GM21619 (cell line): Measurements from ENCODE around the gene SETD9.

Experiments used
- ATAC-seq: cut with Tn5 transposase; IDR thresholded peaks from one replicate; pipeline ENCODE4 v1.9.1; 2021; ENCODE audit not compliant: unreplicated experiment

Gene SETD9, protein sequence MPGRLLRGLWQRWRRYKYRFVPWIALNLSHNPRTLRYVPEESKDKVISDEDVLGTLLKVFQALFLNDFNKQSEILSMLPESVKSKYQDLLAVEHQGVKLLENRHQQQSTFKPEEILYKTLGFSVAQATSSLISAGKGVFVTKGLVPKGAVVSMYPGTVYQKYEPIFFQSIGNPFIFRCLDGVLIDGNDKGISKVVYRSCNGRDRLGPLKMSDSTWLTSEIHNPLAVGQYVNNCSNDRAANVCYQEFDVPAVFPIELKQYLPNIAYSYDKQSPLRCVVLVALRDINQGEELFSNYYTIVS

DNA sequence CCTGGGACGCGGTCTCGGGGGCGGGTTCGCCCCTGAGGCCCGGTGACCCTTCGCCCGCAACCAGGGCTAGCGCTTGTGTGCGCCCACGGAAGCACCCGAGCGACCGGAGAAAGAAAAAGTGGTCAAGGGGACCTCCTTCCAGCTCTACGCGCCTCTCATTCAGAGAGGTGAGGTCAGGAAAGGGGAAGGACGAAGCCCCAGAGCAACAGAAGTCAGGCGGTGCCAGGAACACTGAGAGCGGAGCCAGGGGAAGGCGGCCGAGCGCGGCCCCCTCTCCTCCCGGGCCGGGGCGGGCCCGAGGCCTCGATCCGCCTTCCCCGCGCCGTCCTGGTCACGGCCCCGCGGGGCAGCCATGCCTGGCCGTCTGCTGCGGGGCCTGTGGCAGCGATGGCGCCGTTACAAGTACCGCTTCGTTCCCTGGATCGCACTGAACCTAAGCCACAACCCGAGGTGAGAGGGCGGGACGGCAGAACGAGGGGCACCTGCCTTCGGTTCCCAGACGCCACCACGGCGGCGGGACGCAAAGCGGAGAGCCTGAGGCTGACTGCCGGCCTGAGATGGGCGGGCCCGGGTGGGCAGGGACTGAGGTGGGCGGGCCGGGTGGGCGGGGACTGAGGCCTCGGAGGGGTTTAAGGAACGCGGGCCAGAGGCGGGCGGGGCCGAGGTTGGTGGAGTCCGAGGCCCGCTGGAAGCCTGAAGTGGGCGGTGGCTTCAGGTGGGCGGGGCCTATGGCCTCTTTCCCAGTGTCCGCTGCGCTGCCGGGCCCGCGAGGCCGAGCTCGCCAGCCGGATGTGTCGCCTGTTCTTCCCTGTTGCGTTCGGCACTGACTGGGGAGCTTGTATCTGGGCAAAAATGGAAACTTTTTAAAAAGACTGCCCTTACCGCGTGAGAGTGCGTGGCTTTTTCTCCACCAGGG, at the start of gene SETD9:
Gene SETD9, plus strand, starts transcription at position 303 of the 916 bp plus-strand sequence. Its CDS starts 50 bp downstream, at position 353.
- ATAC-seq, result peak; percentile 90

DNA sequence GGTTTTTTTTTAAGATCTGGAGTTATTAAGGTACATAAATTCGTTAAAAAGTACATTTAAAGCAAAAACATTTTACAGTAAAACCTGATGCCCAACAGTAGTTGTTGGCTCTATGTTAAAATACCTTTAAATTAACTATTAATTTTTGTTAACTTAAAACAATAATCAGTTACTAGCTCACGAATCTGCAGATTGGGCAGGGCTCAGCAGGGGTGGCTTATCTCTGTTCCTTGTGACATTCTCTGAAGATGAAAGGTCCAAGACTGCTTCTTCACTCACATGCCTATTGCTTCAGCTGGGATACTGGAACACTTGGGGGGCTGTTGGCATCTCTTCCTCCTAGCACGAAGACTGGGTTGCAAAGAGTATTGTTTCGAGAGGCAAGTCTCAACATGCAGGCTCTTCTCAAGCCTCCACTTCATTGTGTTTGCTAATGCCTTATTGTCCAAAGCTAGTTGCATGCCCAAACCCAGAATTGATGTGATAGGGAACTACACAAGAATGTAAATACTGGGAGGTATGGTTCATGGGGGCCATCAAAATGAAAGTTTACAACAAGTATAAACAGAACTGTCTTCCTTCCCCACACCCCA, 47.4 kb upstream of the SETD9 start:
- no peak for ATAC-seq

DNA sequence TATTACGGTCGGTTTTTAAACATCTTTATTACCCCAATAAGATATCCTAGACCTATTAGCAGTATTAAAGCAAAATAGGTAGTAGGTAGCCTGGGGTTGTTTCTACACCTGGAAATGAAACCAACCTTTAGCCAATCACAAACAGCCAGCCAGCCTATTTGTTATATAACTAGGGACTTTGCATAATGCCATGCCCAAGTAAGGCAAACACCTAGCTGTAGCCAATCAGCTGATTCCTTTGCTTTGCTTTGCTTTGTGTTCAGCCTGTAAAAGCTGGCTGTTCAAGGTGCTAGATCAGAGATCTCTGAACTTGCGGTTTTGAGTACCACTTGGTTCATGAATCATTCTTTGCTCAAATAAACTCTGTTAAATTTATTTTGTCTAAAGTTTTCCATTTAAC, 46.5 kb upstream of the SETD9 start:
- no peak for ATAC-seq

DNA sequence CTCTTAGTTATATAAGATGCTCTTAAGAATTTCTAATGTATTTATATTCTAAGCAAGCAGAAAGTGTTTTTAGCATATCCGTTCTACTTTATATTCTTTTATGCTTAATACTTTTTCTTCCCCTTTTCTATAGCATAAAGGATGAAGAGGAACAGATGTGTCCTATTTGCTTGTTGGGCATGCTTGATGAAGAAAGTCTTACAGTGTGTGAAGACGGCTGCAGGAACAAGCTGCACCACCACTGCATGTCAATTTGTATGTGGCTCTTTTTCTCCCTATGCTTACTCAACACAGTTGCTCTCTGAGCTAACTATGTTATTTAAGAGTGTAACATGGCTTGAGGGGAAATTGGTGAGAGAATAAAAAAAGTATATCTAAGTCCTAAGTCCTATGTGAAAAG, 37.6 kb upstream of the SETD9 start:
- no peak for ATAC-seq

DNA sequence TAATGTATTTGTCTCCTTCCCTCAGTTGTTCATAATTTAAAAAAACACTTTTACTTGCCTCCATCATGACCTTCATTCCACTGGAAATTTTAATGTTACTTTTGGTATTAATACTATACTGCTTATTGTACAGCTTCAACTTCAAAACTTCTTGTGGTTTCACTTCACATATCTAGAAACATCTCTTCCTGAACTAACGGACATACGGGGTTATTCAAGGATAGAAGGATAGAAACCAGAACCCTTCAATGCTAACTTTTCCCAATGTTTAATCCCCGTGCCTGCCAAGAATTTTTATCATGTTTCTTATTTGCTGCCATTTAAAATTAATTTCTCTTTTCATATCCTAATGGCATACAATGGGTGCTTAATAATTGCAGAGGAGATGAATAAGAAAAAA, 36.3 kb upstream of the SETD9 start:
- ATAC-seq, result no peak

DNA sequence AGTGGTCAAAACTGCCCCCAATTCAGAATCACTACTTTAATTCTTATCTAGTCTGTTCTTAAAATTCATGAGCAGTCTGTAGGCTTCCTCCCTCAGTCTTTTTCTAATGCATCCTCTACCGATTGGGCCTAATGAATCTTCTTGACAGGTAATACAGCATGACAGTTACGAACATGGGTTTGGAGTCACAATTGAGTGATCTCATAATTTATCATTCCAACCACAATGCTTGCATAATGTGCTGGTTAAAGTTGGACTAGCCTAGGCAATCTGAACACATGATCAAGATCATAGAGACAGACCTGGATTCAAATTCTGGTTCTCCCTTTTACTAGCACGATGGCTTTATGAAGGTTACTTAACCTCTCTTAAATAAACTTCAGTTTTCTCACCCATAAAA, 33.1 kb upstream of the SETD9 start:
- no peak for ATAC-seq

DNA sequence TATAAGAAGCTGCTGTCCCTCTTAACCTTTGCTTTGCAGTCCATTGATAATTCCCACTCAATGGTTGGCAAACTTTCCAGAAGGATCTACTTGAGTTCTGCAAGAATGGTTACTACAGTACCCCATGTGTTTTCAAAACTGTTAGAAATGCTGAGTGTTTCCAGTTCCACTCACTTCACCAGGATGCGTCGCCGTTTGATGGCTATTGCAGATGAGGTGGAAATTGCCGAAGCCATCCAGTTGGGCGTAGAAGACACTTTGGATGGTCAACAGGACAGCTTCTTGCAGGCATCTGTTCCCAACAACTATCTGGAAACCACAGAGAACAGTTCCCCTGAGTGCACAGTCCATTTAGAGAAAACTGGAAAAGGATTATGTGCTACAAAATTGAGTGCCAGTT, 27.8 kb upstream of the SETD9 start:
- no peak for ATAC-seq

DNA sequence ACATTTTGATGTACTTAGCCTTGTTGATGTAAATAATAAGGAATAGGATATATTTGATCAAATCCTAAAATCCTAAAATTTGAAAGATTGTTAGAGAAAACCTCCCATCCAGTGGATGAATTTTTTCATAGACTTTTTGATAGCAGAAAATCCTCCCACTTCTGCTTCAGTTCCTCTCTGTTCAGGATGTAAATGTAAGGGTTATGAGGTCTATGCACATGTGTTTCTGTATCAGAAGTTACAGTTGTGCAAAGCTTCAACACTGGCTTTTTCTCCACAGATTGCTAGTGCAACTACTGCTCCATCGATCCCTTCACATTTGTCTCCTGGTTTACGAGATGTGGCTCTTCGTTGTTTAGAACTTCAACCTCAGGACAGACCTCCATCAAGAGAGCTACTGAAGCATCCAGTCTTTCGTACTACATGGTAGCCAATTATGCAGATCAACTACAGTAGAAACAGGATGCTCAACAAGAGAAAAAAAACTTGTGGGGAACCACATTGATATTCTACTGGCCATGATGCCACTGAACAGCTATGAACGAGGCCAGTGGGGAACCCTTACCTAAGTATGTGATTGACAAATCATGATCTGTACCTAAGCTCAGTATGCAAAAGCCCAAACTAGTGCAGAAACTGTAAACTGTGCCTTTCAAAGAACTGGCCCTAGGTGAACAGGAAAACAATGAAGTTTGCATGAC, 16.0 kb upstream of the SETD9 start:
- ATAC-seq, result no peak

DNA sequence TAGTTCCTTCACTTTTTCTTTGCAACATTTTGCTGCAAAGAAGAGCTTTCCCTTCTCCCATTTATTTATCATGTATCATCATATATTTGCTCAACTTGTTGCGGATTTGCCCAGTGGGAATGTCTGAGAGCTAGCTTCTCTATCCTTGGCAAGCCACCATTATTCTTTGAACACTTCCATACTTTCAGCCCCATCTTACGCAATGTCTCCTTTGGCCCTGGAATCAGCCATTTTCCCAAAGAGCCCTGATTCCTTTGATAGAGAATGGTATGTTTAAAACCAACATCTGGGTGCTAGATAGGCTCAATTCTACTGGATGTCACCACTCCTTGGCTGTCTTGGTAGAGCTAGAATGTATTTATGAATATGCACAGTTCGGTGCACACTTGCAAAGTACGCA, 12.6 kb upstream of the SETD9 start:
- ATAC-seq, result no peak

DNA sequence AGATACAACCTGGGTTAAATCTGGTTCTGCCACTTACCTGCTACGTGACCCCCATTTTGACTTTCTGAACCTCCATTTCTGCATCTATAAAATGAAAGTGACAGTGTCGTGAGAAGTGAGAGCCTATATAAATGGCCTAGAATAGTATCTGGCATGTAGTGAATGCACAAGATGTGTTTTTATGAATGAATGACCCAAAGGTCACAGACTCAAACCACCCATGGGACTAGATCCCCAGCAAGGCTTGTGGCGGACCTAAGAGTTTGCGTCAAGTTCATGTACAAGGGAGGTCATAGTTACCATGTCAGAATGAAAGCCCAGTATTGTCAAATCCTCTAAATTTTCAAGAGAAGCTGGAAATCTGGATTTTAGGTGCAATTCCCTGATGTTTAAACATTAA, 11.2 kb upstream of the SETD9 start:
- ATAC-seq, result no peak

DNA sequence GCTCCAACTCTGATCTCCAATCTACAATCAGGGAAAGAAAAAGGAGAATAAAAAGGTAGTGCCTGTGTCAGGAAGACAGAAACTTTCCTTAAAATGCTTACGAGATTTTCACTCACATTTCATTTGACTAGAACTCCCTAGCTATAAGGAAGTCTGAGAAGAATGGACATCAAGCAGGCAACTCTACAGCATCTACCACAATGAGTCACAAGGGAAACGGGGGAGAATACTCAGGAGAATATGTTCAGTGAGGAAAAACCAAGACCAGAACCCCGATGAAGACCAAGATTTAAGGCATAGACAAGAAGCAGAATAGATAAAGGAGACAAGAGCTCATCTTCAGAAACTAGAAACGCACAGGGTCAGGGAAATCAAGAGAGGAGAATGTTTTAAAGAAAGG, 9.0 kb upstream of the SETD9 start:
- no peak for ATAC-seq

DNA sequence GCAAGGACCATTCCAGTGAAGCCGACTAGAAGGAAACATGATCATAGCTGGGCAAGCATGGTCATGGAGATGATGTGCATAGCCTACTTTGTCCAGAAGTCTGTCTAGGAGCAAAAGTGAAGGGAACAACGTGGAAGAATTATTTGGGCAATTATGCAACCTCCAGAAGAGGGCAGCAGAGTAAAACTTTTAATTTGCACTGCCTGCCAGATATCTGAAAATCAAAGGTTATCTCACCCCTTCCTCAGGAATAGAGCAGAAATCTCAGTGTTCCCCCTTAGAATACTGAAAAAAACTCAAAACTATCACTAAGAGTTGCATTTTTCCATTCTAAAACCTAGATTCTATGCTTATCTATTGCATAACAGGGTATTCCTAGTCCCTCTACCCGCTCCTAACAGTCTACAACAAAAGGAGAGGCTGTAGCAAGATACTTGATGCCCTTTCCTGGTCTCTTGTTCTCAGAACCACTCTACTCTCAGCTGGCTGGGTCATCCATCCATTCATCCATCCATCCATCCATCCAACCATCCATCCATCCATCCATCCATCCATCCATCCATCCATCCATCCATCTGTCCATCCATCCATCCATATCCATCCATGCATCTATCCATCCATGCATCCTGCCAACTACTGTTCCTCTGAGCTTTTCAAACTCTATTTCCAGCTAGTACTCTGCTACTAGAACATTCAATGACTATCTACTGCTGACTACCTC, 8.4 kb upstream of the SETD9 start:
- no peak for ATAC-seq

DNA sequence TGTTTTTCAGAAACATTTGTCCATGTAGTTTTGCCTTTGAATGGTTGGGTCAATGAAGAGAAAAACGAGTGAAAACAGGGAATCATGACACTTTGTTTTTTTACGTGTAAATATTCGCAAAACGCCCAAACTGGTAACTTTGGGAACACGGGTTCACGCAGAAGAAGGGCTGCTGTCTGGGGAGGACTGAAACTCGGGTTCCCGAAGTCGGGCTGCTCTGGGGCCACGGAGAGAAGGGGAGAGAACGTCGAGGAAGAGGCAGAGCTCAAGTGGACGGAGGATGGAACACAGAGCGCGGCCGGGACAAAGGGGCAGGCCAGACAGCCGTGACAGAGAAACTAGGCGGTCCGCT, 478 bp upstream of the SETD9 start:
- ATAC-seq, result no peak

DNA sequence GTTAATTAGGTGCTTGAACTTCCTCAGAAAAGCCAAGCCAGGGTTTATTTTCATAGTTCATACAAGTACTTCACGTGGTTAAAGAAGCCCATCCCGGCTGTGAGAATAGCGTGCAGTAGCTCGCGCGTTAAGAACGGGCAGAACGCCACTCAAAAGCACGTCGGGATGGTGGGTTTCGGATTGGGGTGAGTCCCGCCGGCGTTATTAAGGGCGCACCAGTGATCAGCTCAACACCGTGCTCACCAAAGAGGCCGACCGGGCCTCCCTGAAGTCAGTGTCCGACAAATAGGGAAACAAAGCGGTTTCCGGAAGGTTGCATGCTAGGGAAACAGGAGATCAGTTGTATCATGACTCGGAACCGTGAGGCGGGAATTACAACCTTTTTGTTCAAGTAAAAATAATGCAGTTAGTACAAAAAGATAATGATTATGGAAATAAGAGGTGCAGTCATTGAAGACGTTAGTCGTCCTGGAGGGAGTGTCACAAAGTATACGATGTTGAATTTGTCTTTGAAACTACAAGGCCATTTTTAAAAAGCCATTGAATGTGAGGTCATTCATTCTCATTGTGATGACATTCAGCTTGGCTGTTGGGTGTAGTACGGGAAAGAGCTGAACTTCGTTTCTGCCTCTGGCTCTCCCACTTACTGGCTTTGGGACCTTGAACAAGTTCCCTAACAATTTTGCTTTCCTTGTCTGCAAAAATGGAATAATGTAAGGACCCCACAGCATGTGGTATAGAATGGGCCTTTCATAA, 992 bp downstream of the SETD9 start:
- peak; percentile 25 for ATAC-seq

DNA sequence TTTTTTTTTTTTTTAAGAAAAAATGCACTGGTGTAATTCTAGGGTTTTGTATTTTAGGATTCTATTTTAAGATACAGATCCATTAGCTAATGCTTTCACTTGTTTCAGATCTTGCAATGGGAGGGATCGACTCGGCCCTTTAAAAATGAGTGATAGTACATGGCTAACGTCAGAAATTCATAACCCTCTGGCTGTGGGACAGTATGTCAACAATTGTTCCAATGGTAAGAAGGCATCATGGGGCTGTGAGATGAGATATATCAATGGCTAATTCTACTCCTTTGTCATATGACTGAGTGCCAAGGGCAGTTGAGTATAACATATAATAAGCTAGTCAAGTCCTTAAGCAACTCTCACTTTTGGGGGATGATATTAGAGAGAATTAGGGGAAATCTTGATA, 4.4 kb downstream of the SETD9 start:
- ATAC-seq, result no peak

DNA sequence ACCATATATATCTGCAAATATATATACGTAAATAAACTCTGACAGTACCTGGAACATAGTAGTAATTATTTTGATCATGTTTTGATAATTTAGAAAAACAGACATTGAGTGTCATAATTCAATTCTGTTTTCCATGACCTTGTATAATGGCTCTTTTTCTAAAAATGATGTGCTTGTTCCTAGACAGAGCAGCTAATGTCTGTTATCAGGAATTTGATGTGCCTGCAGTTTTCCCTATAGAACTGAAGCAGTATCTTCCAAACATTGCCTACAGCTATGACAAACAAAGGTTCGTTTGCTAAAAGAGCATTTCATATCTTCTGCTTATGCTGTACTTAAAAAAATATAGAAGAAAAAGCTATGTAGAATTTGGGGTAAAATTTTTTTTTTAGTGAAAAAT, 5.3 kb downstream of the SETD9 start:
- no peak for ATAC-seq

DNA sequence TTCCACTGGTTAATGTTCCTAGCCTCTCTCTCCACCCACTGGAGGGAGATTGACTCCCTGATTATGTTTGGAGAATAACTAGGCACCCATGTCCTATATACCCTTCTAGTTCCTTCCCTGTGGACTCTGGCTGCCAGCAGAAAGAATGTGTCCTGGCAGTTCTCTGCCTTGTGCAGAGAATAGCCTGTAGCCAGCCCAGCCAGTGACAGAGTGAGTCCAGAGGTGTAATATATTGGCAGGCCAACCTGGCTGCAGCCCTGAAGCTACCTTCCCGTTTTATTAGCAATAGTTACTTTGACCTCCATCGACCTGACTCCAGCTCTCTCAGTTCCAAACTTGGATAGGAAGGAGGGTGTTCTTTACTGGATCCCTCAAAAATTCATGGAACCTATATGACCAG, 8.1 kb downstream of the SETD9 start:
- ATAC-seq, result no peak

DNA sequence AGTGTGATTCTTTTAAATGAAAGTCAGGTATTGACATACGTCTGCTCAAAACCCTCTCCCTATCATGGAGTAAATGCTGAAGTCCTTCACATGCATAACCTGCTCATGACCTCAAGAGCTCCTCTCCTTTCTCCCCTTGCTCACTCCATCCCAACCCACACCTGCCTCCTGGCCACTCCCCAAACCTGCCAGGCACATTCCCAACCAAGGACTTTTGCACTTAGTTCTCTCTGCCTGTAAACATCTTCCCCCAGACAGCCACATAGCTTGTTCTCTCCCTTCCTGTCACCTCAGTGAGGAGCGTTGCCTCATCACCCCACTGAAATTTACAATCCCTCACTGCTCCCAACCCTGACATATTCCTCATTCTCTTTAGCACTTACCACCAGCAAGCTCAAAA, 8.7 kb downstream of the SETD9 start:
- ATAC-seq, result no peak

DNA sequence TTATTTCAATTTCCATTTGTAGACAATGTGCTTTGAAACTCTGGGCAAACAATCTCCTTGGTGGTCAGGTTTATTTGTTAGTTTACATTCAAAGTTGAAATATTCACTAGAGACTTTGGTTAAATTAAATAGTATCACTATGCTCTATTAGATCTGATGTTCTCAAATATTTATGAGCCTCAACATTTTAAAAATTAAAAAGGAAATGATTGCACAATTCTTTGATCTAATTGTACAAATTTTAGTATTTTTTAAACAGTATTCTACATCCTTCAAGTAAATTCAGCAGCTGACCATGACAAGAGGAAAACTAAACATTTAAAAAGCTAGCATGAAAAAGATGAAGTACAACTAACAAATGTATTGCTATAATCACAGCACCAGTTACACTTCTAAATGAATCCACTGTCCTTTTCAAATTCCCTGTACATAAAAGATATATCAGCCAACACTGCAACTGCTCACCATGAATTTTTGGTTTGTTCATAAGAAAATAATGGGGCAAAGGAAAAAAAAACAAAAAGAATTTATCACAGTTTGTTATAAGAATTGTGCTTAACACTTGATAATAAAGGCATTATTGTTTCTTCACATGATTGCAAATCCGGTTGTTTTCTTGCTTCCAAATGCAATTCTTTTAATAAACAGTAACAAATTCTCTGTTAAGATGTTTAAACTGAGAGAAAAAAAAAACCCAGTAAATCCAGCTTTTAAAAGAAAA, 10.7 kb downstream of the SETD9 start:
- no peak for ATAC-seq
